Endodermal cell (in vitro differentiated cells): Measurements from ENCODE around the gene ZFAND3. TPM values are rescaled to one million over a fixed set of nuclear protein-coding genes. Genes with fewer than 3 reads are reported as not detected.

ENCODE experiments used
- DNase-seq: peaks from one replicate; pipeline ENCODE4 v3.0.0-alpha.2; 2017
- H3K27ac ChIP-seq: 2 replicates; pipeline ENCODE4 v1.5.1; 2013; ENCODE audit warnings: mild to moderate bottlenecking, low read depth, low read length, moderate library complexity
- H3K27me3 ChIP-seq: 2 replicates; pipeline ENCODE4 v1.6.1; 2013; ENCODE audit warnings: mild to moderate bottlenecking, low read length, moderate library complexity; ENCODE audit not compliant: insufficient read depth, control insufficient read depth, poor library complexity, severe bottlenecking
- H3K36me3 ChIP-seq: 2 replicates; pipeline ENCODE4 v1.7.0; 2013; ENCODE audit warnings: mild to moderate bottlenecking, low read length, moderate library complexity; ENCODE audit not compliant: control insufficient read depth, insufficient read depth
- H3K4me1 ChIP-seq: one replicate; pipeline ENCODE4 v1.7.0; 2013; ENCODE audit warnings: low read length; ENCODE audit not compliant: control insufficient read depth, insufficient read depth
- H3K4me3 ChIP-seq: 2 replicates; pipeline ENCODE4 v1.5.1; 2013; ENCODE audit warnings: mild to moderate bottlenecking, low read length, moderate library complexity
- H3K9ac ChIP-seq: 2 replicates; pipeline ENCODE4 v1.6.1; 2013; ENCODE audit warnings: mild to moderate bottlenecking, low read length, moderate library complexity; ENCODE audit not compliant: poor library complexity, severe bottlenecking; ENCODE audit errors: extremely low read depth
- H3K9me3 ChIP-seq: 2 replicates; pipeline ENCODE4 v1.6.1; 2013; ENCODE audit warnings: mild to moderate bottlenecking, low read length, moderate library complexity; ENCODE audit not compliant: control insufficient read depth
- H3K27ac Mint-ChIP-seq: 2 replicates; pipeline ENCODE4 v1.8.0; 2020; ENCODE audit warnings: mixed read lengths
- H3K27me3 Mint-ChIP-seq: 2 replicates; pipeline ENCODE4 v1.8.0; 2021; ENCODE audit warnings: mild to moderate bottlenecking, mixed read lengths; ENCODE audit not compliant: insufficient read depth
- H3K36me3 Mint-ChIP-seq: 2 replicates; pipeline ENCODE4 v1.8.0; 2020; ENCODE audit warnings: low read depth, mixed read lengths
- H3K4me1 Mint-ChIP-seq: 2 replicates; pipeline ENCODE4 v1.8.0; 2020; ENCODE audit warnings: mixed read lengths
- H3K4me3 Mint-ChIP-seq: 2 replicates; pipeline ENCODE4 v1.8.0; 2020; ENCODE audit warnings: mild to moderate bottlenecking, moderate library complexity, mixed read lengths
- H3K9me3 Mint-ChIP-seq: 2 replicates; pipeline ENCODE4 v1.8.0; 2020; ENCODE audit warnings: mild to moderate bottlenecking, mixed read lengths
- WGBS, 2 experiments: methylation state at CpG; one replicate each; pipeline versions ENCODE4 v1.1.5 to v1.1.7; 2013; ENCODE audit warnings: missing lambda C conversion rate in 2 of 2, mixed read lengths in 1 of 2; ENCODE audit not compliant: insufficient coverage in 1 of 2, insufficient read length in 1 of 2; 5-methylcytosine and 5-hydroxymethylcytosine counted together
- total RNA-seq, 2 donors: library from RNA; stranded (reverse); fragmentation: NEBNext Ultra II Directional in 1 of 2; extraction: Animal tissue kit (Norgen Biotek cat#: 25700) in 1 of 2; gene quantifications; 2 replicates in 1 of 2; 3 replicates in 1 of 2; pipeline ENCODE4 v1.2.1, GENCODE V29; 2021
- TF ChIP-seq, protein P1 (sequence below): fragments of 200-600 bp; sonication (generic); conservative IDR thresholded peaks from 2 replicates; pipeline ENCODE4 v1.5.0; 2021; ENCODE audit warnings: antibody characterized with exemption, mild to moderate bottlenecking

Gene ZFAND3
- total RNA-seq, 2 donors from 2014 or later = 67.1 to 86.2 TPM

DNA sequence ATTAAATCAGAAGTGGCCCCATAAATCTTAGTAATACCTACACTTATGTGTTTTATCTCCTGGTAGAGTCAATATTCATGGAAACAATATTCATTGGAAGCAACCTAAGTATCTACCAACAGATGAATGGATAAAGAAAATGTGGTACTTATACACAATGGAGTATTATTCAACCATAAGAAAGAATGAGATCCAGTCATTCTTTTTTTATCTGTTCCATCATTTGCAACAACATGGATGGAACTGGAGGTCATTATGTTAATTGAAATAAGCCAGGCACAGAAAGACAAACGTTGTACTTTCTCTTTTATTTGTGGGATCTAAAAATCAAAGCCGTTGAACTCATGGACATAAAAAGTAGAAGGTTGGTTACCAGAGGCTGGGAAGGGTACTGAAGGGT is 268.5 kb downstream of the ZFAND3 start:
- Mint-ChIP-seq H3K4me3 (no peak overlapping the region), H3K27me3 (no peaks in the 10 kb centered on the region), H3K27ac (no peak overlapping the region), H3K9me3 (no peaks in the 10 kb centered on the region), H3K36me3 (peaks cover 15% of the 10 kb centered on the region), H3K4me1 (no peaks in the 10 kb centered on the region)
- H3K36me3 ChIP-seq = peaks cover 30% of the 10 kb centered on the region
- no peaks in the 10 kb centered on the region for H3K27me3 ChIP-seq
- no peaks in the 10 kb centered on the region for H3K9me3 ChIP-seq
- no peak for DNase-seq
- H3K27ac ChIP-seq = no peak overlapping the region
- no peak overlapping the region for H3K9ac ChIP-seq
- WGBS, 2 experiments = 85 to 93% methylated on average over 2 of the region's 2 CpGs
- H3K4me1 ChIP-seq = no peaks in the 10 kb centered on the region
- TF ChIP-seq, protein P1, sequence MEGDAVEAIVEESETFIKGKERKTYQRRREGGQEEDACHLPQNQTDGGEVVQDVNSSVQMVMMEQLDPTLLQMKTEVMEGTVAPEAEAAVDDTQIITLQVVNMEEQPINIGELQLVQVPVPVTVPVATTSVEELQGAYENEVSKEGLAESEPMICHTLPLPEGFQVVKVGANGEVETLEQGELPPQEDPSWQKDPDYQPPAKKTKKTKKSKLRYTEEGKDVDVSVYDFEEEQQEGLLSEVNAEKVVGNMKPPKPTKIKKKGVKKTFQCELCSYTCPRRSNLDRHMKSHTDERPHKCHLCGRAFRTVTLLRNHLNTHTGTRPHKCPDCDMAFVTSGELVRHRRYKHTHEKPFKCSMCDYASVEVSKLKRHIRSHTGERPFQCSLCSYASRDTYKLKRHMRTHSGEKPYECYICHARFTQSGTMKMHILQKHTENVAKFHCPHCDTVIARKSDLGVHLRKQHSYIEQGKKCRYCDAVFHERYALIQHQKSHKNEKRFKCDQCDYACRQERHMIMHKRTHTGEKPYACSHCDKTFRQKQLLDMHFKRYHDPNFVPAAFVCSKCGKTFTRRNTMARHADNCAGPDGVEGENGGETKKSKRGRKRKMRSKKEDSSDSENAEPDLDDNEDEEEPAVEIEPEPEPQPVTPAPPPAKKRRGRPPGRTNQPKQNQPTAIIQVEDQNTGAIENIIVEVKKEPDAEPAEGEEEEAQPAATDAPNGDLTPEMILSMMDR = no peak
- H3K4me3 ChIP-seq = no peak overlapping the region

DNA sequence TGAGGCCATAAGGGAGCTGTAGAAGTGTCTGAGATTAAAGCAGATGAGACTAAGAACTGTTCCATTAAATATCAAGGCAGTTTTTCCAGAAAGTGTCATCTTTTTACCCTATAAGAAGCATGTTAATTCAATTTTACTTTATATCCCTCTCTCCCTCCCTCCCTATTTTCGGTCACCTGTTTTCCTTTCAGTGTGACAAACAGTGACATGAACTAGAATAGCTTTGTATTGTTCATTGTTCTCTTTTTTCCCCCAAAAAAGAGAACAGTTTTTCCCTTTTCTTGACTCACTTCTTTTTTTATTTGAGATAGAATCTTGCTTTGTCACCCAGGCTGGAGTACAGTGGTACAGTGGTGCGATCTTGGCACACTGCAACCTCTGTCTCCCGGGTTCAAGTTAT is 269.3 kb downstream of the ZFAND3 start:
- Histone ChIP-seq H3K9me3 (no peaks in the 10 kb centered on the region), H3K27me3 (no peaks in the 10 kb centered on the region), H3K27ac (no peak overlapping the region), H3K4me3 (no peak overlapping the region), H3K4me1 (no peaks in the 10 kb centered on the region), H3K9ac (no peak overlapping the region), H3K36me3 (peaks cover 30% of the 10 kb centered on the region)
- H3K9me3 Mint-ChIP-seq = no peaks in the 10 kb centered on the region
- no peaks in the 10 kb centered on the region for H3K27me3 Mint-ChIP-seq
- WGBS, 2 experiments = 96 to 100% methylated on average over 1 to 3 of the region's 3 CpGs
- H3K36me3 Mint-ChIP-seq = peaks cover 15% of the 10 kb centered on the region
- H3K4me1 Mint-ChIP-seq = no peaks in the 10 kb centered on the region
- TF ChIP-seq, protein P1 = no peak
- H3K27ac Mint-ChIP-seq = no peak overlapping the region
- no peak for DNase-seq
- H3K4me3 Mint-ChIP-seq = no peak overlapping the region

DNA sequence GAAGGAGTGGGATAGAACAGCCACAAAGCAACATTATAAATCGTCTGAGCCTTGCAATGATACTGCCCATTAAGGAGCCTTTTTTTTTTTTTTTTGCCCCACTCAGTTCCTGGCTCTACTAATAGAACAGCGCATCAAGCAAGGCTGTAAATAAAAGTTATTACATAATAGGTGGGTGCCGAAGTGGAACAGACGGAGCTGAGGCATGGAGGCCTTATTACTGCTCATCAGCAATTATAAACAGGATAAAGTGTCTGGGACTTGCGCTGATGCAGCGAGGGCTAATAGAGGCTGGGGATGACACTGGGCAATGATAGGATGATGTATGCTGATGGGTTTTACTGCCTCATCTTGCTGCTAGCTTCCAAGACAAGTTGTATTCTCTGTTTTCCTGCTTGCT is 272.1 kb downstream of the ZFAND3 start:
- Histone ChIP-seq H3K36me3 (peaks cover 11% of the 10 kb centered on the region), H3K9ac (no peak overlapping the region), H3K27ac (no peak overlapping the region), H3K27me3 (no peaks in the 10 kb centered on the region), H3K4me3 (no peak overlapping the region), H3K4me1 (no peaks in the 10 kb centered on the region), H3K9me3 (no peaks in the 10 kb centered on the region)
- no peak for DNase-seq
- no peaks in the 10 kb centered on the region for H3K27me3 Mint-ChIP-seq
- H3K36me3 Mint-ChIP-seq = peaks cover 15% of the 10 kb centered on the region
- no peaks in the 10 kb centered on the region for H3K9me3 Mint-ChIP-seq
- no peaks in the 10 kb centered on the region for H3K4me1 Mint-ChIP-seq
- TF ChIP-seq, protein P1 = no peak
- 78 to 96% methylated on average over 1 to 6 of the region's 6 CpGs for WGBS, 2 experiments
- H3K27ac Mint-ChIP-seq = no peak overlapping the region
- no peak overlapping the region for H3K4me3 Mint-ChIP-seq
